ENCODE results near the gene DLGAP1. TPM values are rescaled to one million over a fixed set of nuclear protein-coding genes. Genes with fewer than 3 reads are reported as not detected.

DLGAP1 gene
- total and polyA plus RNA-seq, 2 of the 13 experiments (the other 11 are each of a cell fraction or from before 2014, with no cell fraction given) = 0.01 TPM; not detected in 1

GRCh38 chr18:3592864-3593263 lies 862.2 kb downstream of the DLGAP1 start:
- no peak overlapping the region for H2AFZ ChIP-seq (ENCODE audit: low read length)
- H3K36me3 ChIP-seq (replicated peaks in 1 of 2; ENCODE audit: control insufficient read depth in 1 of 2, insufficient read depth in 2 of 2, low read length in 2 of 2) = peaks cover 0 to 6% of the 10 kb centered on the region in 2 experiments; a peak in 2 of 5 replicates
- no peaks in the 10 kb centered on the region for H4K20me1 ChIP-seq (ENCODE audit: insufficient read depth, low read length)
- DNase-seq (ENCODE audit: low spot score) = no peak
- peaks cover 62% of the 10 kb centered on the region for H3K4me1 ChIP-seq (ENCODE audit: insufficient read depth, low read length)
- FAIRE-seq = no peak
- intact Hi-C loops (cut with micrococcal nuclease; ENCODE audit: unreplicated experiment) (no loop called here), in situ Hi-C loops (cut with HindIII; ENCODE audit: extremely low pct_ligation_motif_present, low pct_unique_long_range_greater_than_20kb) (loop anchor here (5.0 kb wide), 3 partner anchors 74 to 311 kb away; partner anchors contain the start of gene TGIF1)
- H3K27ac ChIP-seq (ENCODE audit: extremely low read length, insufficient read depth, low read length) = peak overlapping the region; percentile 96
- ChIA-PET POLR2A (interaction anchor here (0.7 to 5.9 kb wide), 6 partner anchors 11 to 345 kb away, joined by 3 to 107 read pairs (median 5); partner anchors contain the start of gene MYL12A), CTCF (ENCODE audit: low intra/inter-chr PET ratio, low total read pairs) (interaction anchor here (3.7 kb wide), 1 partner anchor 73 kb away, joined by 20 read pairs; no protein-coding TSS in a partner anchor)
- H3K4me3 ChIP-seq (replicated peaks in 1 of 3; ENCODE audit: insufficient read depth in 1 of 3, low read depth in 2 of 3, low read length in 3 of 3) = peak overlapping the region; percentile 33 to 73 (median 58)
- BruUV-seq (replicated peaks) = no TSS peak
- ATAC-seq = no peak
- WGBS (ENCODE audit: low lambda C conversion rate) = 53% methylated on average over 6 of the region's 6 CpGs
- TF ChIP-seq ZBTB38 (CRISPR knock-in tag; IDR thresholded peaks at IDR 0.05) = 0 out of 2 replicates have a peak, but pooled peaks have one; percentile 10
- TF ChIP-seq ZNF567 (CRISPR knock-in tag; IDR thresholded peaks at IDR 0.05; ENCODE audit: borderline replicate concordance) = no peak
- TF ChIP-seq FOXP4 (CRISPR knock-in tag; IDR thresholded peaks at IDR 0.05) = peak; percentile 54
- 0 out of 2 replicates have a peak, but pooled peaks have one; percentile 4 for TF ChIP-seq ZNF331 (CRISPR knock-in tag; IDR thresholded peaks at IDR 0.05)
- peak; percentile 60; the same call in 1 of the 2 replicates for TF ChIP-seq ZNF629 (CRISPR knock-in tag; conservative IDR thresholded peaks at IDR 0.05)
- TF ChIP-seq FOXP1 (IDR thresholded peaks at IDR 0.05) = no peak
- TF ChIP-seq FOXP1 (CRISPR knock-in tag; IDR thresholded peaks at IDR 0.05) = peak; percentile 68
- TF ChIP-seq ZNF251 (CRISPR knock-in tag; IDR thresholded peaks at IDR 0.05) = no peak
- peak overlapping the region; percentile 96 for H3K9ac ChIP-seq (ENCODE audit: insufficient read depth, low read depth, low read length)
- H3K4me2 ChIP-seq (ENCODE audit: low read depth, low read length) = peak overlapping the region; percentile 74
- H3K9me3 ChIP-seq (ENCODE audit: low read length) = no peaks in the 10 kb centered on the region
- no peaks in the 10 kb centered on the region; a peak in 1 of 5 replicates for H3K27me3 ChIP-seq (ENCODE audit: control insufficient read depth in 1 of 2, insufficient read depth in 2 of 2, low read length in 2 of 2)
- peaks cover 32% of the 10 kb centered on the region for H3K79me2 ChIP-seq (ENCODE audit: insufficient read depth, low read length)

Measured in HepG2 (cell line).